GM19023 (cell line): ENCODE data around the gene OCEL1.

Experiments used
- ATAC-seq: cut with Tn5 transposase; IDR thresholded peaks from one replicate; pipeline ENCODE4 v1.9.1; 2021; ENCODE audit warnings: mild to moderate bottlenecking, moderate library complexity; ENCODE audit not compliant: unreplicated experiment

The OCEL1 gene

DNA sequence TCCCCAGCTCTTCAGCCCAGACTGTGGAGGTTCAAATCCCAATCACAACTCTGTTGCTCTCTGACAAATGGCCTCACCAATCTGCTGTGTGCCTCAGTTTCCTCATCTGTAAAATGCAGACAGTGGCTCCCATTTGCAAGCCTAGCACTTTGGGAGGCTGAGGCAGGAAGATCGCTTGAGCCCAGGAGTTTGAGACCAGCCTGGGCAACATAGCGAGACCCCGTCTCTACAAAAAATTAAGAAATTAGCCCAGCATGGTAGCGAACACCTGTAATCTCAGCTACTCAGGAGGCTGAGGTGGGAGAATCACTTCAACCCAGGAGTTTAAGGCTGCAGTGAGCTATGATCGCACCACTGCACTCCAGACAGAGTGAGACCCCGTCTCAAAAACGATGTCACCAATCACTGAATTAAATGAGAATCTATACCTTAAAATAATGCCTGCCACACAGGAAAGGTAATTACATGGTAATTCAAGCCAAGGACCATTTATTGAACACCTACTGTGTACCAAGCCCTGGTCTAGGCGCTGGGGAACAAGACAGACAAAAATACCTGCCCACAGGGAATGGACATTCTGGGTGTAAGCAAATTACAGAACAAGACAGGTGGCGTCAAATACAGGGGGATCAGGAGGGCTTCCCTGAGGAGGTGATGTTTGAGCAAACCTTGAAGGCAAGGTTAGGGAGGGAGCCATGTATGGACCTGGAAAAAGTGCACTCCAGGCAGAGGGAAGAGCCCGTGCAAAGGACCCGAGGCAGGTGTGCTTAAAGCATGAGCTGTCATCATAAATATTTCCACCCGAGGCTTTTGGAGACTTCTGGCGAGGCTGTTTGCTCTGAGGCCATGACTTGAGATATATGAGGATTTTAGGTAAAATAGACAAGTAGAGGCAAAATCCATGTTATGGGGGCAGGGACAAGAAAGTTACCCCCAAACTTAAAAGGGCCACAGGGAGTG lies 12.0 kb downstream of the OCEL1 start:
- ATAC-seq: no peak

DNA sequence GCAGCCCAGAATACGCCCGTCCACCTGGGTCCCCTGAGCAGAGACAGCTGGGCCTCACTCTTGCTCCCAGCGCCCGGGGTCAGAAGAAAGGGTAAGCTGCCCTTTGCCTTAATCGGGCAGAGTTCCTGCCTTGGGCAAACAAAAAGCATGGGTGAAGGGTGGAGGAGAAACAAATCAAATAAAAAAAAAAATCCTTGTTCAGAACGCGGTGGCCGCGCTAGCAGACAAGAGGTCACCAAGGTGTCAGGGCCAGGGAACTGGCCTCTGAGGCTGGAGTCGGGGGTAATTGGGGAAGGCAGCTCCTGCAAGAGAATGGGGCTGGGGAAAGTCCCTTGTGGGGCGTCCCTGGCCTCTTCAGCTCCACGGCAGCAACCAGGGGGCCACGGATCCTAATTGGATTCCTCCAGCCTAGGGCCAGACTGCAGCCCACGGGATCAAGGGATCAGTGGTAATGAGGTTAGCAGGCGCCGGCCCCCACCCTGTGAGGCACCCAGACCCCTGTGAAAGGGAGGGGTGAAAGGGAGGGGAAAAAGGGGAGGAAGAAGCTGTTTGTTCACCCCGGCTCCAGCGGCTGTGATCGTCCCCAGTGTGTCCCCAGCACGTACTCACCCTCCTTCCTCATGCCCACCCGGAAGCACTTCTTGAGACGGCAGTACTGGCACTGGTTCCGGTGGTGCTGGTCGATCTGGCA lies 14.2 kb downstream of the OCEL1 start:
- no peak for ATAC-seq

DNA sequence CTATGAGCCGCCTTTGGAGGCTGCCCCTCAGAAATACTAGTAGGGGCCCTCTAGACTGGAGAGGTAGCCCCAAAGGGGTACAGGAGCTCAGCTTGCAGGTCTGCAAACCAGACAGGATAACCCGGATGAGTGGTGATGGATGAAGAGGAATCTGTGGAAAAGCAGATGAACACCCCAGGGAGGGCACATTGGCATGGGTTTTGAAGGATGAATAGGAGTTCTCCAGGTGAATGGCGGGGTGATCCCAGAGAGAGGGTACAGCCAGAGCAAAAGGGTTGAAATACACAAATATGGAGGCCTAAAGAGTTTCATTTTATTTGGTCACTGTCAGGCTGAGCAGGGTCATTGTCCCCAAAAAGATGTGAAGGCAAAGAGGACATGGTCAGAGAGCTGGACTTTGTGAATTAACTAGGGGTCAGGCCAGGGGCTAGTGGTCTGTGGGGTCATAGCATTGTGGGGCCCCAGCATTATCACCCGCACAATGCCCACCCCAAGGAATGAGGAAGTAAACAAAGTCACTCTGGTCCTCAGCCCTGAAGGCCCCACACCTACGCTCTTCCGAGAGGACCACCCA lies 14.9 kb downstream of the OCEL1 start:
- no peak for ATAC-seq

DNA sequence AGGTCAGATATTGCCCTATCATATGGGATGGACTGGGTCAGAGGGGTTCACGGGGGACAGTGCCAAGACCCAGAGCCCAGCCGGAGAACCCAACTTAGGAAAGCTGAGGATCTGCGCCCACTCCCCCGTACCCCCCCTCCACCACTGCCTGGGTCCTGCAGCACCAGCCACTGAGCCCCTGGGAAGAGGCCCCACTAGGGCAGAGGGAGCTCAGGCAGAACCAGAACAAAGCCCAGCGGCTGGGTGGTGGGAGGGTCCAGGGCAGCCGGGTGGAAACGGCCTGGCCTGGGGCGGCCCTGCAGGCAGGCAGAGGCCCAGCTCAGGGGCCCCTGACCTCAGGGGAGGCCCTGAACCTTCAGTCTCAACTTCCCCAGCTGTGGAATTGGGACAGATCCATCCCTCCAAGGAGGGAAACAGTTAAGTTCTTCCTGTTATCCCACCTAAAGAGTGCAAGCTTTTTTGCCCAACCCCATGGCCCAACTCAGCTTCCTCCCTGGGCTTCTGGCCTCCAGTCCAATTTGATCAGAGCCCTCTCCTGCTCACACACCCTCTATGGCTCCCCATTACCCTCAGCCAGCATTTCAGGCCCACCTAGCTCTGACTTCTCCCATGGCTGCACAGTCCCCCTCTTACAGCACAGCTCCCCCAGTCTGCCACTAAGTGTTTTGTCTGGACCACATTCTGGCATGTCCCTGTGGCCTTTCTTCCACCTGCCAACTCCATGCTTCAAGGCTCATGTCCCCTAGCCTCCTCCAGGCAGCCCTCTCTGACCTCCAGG lies 16.6 kb downstream of the OCEL1 start:
- no peak for ATAC-seq

DNA sequence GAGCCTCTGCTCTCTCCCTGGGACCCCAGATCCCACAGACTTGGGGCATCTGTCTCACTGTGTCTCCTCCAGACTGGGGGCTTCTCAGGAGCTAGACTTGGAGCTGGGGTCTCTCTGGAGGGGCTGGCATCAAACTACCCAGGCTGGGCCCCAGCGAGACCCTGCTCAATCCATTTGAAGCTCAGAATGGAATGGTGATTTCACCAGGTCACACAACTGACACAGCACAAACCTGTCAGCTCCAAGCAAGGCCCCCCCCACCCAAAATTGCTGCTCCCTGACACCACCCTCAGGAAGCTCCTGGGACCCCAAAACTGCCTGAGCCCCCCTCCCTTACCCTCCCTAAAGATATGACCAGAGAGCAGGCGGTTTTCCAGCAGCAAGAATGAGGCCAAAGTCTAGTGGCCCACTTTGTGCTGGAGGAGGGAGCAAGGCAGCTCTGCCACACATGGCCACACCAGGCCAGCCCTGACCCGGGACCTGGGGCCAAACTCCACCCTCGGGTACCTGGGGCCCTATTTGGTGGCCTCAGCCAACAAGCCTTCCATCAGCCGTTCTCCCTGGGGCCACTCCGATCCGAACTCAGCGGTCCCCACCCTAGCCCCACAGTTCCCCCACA lies 17.3 kb downstream of the OCEL1 start:
- no peak for ATAC-seq

DNA sequence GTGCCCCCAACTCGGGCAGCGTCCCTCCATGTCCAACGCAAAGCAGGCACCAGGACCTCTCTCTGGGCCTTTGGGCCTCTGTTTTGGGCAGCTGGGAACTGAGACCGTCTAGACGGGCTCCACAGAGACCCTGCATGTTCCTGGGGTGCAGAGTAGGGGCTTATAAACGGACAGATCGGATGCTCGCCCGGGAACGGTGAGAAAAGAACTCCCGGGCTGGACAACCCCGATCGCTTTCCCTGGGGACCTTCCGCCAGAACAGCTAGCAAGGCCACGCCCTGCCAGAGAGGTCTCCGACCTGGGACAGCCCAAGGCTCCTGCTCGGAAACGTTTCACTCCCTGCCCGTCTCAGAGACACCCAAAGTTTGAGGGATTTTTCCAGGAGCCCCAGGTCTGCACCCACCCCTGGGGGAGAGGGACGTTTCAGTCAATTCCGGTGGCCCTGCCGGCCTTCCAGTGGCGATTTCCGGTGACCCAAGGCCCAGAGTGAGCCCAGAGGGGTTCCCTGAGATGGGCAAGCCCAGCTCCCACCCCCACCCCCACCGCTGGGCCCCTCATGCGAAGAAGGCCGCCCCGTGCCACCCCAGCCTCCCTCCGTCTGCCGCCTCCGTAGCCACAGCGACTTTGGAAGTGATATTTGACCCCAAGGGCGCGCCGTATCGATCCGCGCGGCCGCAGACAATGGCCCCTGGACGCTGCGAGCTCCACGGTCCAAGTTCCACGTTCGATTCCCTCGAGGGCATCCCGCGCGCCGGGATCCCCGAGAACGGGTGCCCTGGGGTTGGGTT lies 18.0 kb downstream of the OCEL1 start:
- no peak for ATAC-seq

DNA sequence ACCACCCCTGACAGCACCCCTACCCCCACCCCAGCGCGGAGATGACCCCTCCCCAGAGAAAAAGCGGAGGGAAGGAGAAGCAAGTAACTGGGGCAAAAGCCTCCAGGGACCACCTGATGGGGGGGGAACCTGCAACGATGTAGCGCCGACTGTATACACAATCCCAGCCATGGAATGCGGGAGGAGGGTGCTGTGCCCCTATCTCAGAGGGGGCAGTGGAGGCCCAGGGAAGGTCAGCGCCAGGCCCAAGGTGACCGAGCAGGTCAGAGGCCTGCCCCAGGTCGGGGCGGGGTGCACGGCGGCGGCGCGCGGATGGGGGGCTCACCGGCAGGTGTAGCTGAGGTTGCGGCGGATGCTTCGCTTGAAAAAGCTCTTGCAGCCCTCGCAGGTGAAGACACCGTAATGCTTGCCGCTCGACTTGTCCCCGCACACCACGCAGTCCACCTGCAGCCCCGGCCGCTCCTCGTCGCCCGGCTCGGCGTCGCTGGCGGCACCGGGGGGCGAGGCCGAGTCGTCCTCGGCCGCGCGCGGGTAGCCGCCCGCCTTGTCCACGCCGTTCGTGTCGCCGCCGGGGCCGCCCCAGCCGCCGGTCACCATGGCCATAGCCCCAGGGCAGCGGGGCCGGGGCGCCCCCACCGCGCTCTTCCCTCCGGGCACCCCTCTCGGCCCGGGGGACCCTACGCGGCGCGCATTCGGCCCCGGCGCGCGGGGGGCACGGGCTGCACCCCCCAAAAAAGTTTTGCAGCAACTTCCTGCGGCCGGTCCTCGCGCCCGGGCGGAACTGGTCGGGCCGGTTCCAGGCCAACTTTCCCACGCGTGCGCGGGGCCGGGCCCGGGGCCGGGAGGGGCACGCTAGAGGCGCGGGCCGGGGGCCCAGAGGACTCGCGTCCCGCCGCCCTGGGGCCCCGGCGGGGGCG lies 18.9 kb downstream of the OCEL1 start:
- ATAC-seq: peak; percentile 11

DNA sequence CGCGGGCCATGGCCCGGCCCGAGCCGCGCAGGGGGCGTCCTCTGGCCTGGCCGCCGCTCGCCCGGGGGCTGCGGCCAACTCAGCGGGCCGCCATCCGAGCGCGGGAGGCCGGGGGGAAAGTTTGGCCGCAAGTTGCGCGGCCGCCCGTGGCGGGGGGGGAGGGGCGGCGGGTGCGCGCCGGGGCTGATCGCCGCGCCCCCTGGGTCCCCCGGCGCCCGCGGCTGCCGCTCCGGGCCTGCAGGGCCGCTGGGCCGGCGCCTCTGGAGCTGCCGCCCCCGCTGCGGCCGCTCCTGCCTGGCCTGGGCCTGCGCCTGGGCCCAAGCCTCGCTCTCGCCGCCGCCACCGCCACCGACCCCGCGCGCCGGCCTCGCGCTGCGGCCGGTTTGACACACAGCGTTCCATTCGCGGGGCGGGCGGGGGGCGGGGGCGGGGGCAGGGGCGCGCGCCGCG lies 19.5 kb downstream of the OCEL1 start, which contains the start of gene NR2F6:
Gene NR2F6, minus strand, starts transcription at position 385 of the 450 bp plus-strand sequence. CDS start 699 bp downstream, outside the sequence.
- ATAC-seq: peak; percentile 12

DNA sequence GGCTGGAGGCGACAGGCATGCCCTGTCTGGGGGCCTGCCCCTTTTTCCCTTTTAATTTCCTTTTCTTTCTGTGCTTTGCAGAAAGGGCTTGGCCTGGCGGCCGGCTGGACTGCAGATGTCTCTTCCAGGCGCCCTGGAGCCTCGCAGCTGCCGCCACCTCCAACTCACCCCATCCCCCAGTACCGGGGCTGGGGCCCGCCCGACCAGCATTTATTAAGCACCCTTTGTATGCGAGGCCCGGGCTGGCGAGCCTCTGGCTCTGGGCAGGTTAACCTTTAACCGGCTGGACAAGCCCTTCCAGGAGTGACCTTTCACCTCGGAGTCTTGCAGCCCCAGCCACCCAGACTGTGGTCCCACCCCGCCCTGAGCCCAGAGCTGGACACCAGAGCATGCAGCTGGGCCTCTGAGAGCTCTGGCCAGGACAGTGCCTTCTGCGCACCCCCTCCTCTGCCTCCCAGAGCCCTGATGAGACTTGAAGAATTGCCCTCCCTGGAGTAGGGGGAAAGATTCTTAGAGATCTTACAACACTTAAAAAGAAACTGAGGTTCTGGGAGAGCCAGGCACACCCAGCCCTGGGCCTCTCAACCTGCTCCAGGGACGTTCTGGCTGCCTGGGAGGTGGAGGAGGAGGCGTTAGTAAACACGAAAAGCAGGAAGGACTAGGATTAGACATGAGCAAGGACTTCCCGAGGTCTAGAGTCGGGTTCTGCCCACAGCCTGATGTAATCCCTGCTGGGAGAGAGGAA lies 20.8 kb downstream of the OCEL1 start:
- no peak for ATAC-seq

DNA sequence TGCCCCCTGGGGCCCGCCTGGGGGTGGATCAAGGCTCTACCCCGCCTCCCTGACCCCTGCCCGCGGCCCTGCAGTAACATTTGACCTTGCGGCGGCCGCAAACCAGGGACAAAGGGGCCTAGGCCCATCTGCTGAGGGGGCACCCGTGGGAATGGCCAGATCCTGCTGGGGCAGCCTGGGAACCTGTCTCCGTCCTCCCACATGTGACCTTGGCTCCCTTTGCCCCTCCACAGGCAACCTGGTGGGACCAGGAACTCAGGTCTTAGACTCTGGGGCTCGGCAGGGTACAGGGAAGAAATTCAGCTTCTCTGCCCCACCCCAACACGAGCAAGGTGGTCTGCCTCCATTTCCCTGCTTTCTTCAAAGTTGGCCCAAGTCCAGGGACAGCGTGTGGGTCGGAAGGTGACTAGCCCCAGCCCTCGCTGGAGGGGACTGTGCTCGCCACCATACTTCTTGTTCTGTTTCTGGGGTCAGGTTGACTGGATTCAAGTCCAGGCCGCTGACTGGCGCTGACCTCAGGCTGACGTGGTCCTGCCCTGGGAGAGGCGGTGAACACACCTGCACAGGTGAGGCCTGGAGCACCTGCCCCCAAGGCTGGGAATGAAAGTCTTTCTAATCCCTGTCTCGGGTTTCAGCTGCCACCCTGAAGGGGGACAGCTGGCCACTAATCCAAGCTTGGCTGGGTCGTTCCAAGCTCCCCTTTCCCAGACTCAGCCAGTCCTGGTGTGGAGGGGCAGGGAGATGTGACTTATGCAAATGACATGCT lies 22.2 kb downstream of the OCEL1 start:
- no peak for ATAC-seq

DNA sequence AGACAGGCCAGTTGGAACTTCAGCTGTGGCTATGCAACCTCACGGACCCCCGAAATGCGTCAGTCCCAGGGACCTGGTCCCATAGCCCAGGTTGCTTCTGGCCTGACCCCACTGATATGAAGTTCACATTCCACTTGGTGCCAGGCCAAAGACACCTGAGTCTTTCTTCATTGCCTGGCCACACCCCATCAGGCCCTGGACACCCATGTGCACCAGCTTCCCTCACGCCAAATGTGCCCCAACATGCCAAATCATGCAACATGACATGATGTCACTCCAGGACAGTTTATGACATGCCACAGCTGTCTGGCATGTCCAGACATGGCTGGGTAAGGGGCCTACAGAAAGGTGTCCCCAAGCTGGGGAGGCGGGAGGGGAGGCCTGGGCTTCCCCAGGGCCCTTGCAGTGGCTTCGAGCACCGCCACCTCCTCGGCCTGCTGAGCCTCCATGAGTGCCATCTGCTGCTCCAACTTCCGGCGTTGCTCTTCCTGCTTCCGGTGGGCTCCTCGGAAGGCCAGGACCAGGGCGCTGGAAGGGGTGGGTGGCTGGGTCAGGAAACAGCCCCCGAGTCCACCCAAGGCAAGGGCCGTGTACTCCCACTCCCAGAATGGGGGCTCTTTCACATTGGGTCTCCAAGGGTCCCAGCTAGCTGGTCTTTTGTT lies 24.0 kb downstream of the OCEL1 start:
- ATAC-seq: no peak

DNA sequence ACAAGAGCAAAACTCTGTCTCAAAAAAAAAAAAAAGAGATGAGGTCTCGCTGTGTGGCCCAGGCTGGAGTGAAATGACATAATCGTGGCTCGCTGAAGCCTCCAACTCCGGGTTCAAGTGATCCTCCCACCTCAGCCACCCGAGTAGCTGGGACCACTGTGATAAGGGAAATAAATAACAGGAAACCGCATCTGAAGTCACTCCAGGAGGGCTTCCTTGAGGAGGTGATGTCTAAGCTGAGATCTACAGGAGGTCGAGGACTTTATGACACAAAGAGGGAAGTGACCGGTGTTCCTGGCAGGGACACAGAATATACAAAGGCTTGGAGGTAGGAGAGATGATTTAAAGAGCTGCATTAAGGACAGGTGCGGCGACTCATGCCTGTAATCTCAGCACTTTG lies 28.6 kb downstream of the OCEL1 start:
- no peak for ATAC-seq

DNA sequence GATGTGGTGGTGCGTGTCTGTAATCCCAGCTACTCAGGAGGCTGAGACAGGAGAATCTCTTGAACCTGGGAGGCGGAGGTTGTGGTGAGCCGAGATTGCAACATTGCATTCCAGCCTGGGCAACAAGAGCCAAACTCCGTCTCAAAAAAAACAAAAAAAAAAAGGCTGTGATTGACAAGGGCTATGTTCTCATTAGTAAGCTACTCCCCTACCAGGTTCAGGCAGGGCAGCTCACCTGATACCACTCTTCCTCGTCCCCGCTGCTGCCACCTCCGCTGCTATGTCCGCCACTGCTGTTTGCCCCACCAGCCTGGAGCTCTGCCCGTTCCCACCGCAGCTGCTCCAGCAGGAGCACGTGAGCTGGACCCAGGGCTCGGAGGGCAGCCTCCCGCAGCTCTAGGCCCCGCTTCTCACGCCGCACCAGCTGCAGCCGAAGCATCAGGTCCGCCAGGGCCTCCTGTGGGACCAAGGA lies 29.2 kb downstream of the OCEL1 start:
- no peak for ATAC-seq

DNA sequence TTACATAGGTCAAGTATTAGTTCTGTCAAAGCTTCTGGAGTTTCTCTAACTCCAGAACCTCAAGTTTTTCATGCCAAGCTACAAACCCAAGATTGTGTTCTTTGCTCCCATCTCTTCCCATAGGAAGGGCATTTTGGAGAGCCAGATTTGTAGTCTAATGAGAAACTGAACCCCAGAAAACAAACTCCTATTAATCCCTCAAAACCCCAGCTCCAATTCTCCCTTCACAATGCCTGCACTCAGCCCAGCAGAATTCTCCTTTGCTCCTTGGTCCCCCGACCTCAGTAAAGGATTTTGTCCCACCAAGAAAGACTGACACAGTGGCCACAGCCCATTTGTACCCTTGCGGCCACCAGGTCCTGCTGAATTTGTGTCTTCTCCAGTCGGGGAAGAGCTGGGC lies 30.1 kb downstream of the OCEL1 start:
- ATAC-seq: no peak

DNA sequence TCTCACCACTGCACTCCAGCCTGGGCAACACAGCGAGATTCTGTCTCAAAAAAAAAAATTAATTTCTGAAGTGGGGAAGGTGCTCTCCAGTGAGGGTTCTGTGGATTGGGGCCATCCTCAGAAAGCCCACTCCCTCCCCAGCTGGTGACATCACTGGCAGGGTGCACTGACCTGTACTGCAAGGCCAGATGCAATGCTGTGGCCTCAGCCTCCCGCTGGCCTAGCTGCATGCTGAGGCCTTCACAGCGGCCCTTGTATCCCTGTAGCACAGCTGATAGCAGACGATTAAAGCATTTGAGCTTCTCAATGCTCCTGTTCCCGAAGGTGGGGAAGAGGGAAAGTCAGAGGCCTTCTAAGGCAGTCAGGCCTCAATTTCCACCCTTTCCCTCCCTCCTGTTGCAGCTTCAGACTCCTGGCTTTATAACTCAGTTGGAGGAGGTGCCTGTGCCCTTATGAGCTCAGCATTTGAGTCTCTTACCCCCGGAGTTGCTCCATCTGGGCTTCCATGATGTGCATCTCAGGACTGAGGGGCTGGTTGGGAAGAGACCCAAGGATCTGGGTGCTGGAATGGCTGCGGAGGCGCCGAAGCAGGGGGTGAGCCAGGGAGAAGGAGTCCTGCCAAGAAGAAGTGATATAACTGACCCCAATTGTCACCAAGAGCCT lies 33.2 kb downstream of the OCEL1 start:
- ATAC-seq: no peak

DNA sequence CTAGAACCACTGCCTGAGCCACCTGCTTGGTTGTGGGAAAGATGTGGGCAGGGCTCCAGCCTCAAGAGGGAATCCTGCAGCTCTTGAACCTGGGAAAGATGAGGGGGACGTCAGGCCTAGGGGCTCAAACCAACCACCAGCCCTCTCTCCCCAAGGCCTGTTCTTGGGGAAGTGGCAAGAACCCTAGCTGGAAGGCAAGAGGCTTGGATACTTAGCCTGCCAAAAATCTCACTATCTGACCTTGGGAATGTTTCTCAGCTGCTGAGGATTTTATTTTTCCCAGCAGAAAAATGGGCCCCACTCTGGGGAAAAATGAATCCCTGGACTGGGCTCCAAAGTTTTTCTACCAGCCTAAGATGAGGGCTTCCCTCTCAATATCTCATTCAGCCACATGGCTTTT lies 33.9 kb downstream of the OCEL1 start:
- no peak for ATAC-seq
